ENCODE data around the gene ALKBH1.

Gene ALKBH1

DNA sequence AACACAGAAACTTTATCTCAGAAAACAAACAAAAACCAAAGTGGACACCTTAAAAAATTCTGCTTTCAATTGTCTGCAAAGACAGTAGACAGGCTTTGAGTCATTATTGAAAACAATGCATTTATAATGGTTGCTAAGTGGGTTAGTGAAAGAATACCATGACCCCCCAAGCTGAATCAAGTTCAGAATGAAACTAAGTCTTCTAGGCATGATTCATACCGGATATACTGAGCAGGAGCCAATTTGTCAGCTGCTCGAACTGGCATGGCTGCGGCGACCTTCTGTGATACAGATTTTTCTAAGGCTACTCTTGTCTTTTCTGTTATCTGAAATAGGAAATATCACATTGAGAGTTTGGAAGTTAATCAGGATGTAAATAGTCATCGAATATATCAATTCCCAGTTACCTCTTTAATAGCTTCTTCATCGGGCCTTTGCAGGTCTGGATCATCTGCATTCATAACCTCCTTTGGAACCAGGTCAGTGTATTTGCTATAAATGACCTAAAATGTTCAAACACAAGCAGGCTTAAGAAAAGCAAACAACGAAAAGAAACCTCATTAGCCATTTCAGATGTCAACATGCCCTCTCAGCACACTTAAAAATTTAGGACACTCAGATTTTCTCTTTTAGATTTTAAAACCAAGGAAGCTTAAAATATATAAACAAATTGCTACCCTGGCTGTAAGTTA is 30.9 kb upstream of the ALKBH1 start:
- TF ChIP-seq, protein P1, sequence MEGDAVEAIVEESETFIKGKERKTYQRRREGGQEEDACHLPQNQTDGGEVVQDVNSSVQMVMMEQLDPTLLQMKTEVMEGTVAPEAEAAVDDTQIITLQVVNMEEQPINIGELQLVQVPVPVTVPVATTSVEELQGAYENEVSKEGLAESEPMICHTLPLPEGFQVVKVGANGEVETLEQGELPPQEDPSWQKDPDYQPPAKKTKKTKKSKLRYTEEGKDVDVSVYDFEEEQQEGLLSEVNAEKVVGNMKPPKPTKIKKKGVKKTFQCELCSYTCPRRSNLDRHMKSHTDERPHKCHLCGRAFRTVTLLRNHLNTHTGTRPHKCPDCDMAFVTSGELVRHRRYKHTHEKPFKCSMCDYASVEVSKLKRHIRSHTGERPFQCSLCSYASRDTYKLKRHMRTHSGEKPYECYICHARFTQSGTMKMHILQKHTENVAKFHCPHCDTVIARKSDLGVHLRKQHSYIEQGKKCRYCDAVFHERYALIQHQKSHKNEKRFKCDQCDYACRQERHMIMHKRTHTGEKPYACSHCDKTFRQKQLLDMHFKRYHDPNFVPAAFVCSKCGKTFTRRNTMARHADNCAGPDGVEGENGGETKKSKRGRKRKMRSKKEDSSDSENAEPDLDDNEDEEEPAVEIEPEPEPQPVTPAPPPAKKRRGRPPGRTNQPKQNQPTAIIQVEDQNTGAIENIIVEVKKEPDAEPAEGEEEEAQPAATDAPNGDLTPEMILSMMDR (IDR thresholded peaks at IDR 0.05; ENCODE audit: borderline replicate concordance, control extremely low read depth, extremely low read depth, insufficient read depth, missing control alignments): no peak
- in situ Hi-C loops (cut with MboI; ENCODE audit: low sequenced_read_pairs, unreplicated experiment): no loop called here
- peak; percentile 37 for DNase-seq (ENCODE audit: low spot score)

DNA sequence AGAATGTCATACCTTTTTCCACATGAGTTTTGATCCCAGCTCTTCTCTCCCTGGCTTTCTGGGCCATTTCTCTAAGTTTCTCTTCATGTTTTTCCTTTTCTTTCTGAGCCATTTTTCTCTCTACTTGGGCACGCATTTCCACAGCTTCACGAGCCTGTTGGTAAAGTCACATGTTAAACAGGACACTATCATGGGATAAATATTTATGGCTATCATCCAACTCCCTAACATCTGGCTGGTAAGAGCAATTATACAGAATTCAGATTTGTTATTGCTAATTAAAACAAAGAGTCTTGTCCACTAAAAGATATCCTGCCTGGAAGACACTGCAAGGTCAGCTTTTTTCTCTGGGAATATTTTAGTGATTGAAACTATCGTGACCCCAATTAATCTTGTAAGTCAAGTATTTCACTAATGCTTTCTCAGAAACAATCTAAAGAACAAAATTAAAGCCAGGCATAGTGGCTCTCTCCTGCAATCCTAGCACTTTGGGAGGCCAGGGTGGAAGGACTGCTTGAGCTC is 23.2 kb upstream of the ALKBH1 start:
- no peak for DNase-seq (ENCODE audit: low spot score)
- TF ChIP-seq, protein P1 (IDR thresholded peaks at IDR 0.05; ENCODE audit: borderline replicate concordance, control extremely low read depth, extremely low read depth, insufficient read depth, missing control alignments): no peak
- in situ Hi-C loops (cut with MboI; ENCODE audit: low sequenced_read_pairs, unreplicated experiment): no loop called here

DNA sequence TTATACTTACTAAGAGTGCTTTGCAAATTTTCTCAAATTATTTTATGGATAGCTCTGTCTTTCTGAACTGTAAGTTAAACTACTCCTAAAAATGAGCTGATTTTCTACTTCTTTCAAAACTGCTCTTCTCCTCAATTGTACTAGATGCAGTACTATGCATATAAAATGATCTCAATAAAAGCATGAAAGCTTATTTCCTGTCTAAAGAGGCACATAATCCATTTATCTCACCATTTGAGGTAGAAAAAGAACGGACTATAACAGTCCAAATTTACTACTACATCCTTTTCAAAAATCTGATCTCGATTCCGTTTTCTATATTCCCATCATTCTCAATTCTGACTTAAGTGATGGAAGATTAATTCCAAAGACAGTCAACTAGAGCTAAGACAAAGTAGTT is 14.5 kb upstream of the ALKBH1 start:
- in situ Hi-C loops (cut with MboI; ENCODE audit: low sequenced_read_pairs, unreplicated experiment): no loop called here
- DNase-seq (ENCODE audit: low spot score): no peak
- TF ChIP-seq, protein P1 (IDR thresholded peaks at IDR 0.05; ENCODE audit: borderline replicate concordance, control extremely low read depth, extremely low read depth, insufficient read depth, missing control alignments): no peak

DNA sequence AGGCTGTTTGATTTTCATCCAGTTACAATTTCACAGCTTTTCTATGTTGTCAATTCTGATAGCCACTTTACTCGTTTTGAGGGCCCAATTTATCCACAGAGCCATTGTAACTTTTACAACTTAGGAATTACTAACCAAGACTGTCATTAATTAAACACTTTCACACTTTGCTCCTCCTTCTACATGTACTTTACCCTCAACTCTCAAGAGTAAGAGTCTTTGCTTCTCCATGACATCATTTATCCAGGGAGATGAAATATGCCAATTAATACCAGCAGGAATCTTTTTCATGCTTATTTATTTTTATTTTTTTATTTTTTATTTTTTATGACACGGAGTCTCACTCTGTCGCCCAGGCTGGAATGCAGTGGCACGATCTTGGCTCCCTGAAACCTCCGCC is 13.6 kb upstream of the ALKBH1 start:
- TF ChIP-seq, protein P1 (IDR thresholded peaks at IDR 0.05; ENCODE audit: borderline replicate concordance, control extremely low read depth, extremely low read depth, insufficient read depth, missing control alignments): no peak
- DNase-seq (ENCODE audit: low spot score): no peak
- in situ Hi-C loops (cut with MboI; ENCODE audit: low sequenced_read_pairs, unreplicated experiment): no loop called here

DNA sequence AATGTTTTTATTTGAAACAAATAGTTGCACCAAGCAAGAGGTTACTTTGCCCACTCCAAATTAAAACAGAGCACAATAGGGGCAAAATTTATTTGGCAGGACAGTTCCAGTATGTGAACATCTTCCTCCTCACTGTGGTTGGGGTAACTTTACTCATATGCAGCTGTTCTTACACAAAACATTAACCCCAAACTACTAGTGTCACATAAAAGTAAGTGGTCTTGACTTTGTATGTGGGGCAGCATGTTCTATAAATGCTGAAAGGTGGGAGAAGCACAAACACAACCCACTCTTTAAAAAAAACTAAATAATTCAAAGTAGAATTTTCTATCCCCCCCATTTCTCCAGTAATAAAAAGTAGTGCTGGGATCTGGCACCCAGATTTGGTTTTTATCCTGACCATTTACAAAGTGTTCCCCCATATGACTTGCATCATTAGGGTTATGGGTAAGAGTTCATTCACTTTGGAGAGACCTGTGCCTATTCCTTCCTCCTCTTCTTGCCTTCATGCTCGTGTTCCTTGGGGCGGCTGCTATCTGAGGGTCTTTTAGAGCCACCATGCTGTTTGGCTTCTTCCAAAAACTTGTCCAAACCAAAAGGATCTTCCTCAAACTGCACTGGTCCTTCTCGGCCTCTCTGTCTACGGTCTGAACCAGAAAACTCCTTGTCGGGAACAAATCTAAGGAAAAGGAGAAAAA is 9.9 kb upstream of the ALKBH1 start:
- TF ChIP-seq, protein P1 (IDR thresholded peaks at IDR 0.05; ENCODE audit: borderline replicate concordance, control extremely low read depth, extremely low read depth, insufficient read depth, missing control alignments): no peak
- DNase-seq (ENCODE audit: low spot score): no peak
- in situ Hi-C loops (cut with MboI; ENCODE audit: low sequenced_read_pairs, unreplicated experiment): no loop called here

DNA sequence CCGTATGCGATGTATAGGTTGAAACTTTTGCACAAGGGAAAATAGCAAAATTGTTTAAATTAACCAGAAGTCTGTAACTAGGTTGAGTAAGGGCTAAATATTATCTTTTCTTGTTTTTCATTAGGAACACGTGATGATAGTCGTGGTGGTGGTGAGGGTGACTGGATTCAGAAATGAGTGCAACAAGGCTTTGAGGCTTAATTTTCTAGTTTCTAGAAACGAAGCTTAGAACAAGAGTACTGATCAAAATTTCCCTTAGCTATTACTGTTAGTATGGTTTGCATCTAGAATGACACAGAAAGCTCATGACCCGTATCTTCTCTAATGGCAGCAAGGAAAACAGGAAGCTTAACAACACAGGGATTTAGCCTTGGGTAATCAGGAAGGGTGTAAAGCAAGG is 7.1 kb upstream of the ALKBH1 start:
- TF ChIP-seq, protein P1 (IDR thresholded peaks at IDR 0.05; ENCODE audit: borderline replicate concordance, control extremely low read depth, extremely low read depth, insufficient read depth, missing control alignments): no peak
- DNase-seq (ENCODE audit: low spot score): no peak
- in situ Hi-C loops (cut with MboI; ENCODE audit: low sequenced_read_pairs, unreplicated experiment): no loop called here
